Lower lobe of right lung (tissue), 2 donors: ENCODE measurements around the gene VDR. TPM values are rescaled to one million over a fixed set of nuclear protein-coding genes. Genes with fewer than 3 reads are reported as not detected.

Experiments used
- ATAC-seq, 2 donors: fragments of 200-7000 bp; cut with Tn5 transposase; one replicate each; pipeline ENCODE4 v1.9.1; 2020 to 2022; ENCODE audit warnings: mild to moderate bottlenecking in 2 of 2, moderate library complexity in 2 of 2
- DNase-seq: peaks from one replicate; pipeline ENCODE4 v3.0.0-alpha.2; 2020
- H3K27ac ChIP-seq: fragments of 200-600 bp; one replicate; pipeline ENCODE4 v1.8.0; 2022
- H3K27me3 ChIP-seq: fragments of 200-600 bp; one replicate; pipeline ENCODE4 v1.8.0; 2022; ENCODE audit warnings: low read depth
- H3K36me3 ChIP-seq: fragments of 200-600 bp; one replicate; pipeline ENCODE4 v1.8.0; 2022; ENCODE audit warnings: mild to moderate bottlenecking
- H3K4me1 ChIP-seq: fragments of 200-600 bp; one replicate; pipeline ENCODE4 v1.8.0; 2022
- H3K4me3 ChIP-seq: fragments of 200-600 bp; one replicate; pipeline ENCODE4 v1.8.0; 2022; ENCODE audit warnings: mild to moderate bottlenecking
- H3K9me3 ChIP-seq: fragments of 200-600 bp; one replicate; pipeline ENCODE4 v1.8.0; 2022
- intact Hi-C: fragments of 100-400 bp; cut with DNase I; formaldehyde crosslinking; loops from one replicate; pipeline ENCODE4 v1.11.0; 2022
- total RNA-seq: library from RNA; stranded (reverse); fragmentation: NEBNext Ultra II Directional; extraction: Animal tissue kit (Norgen Biotek cat#: 25700); gene quantifications from one replicate; pipeline ENCODE4 v1.2.1, GENCODE V29; 2021
- TF ChIP-seq, protein P1 (sequence below): fragments of 200-600 bp; IDR thresholded peaks from one replicate; pipeline ENCODE4 v1.8.0; 2022; ENCODE audit warnings: antibody characterized with exemption, mild to moderate bottlenecking
- donor health status: DM: no; HTN: yes; CAD: no; lungs with severe emphysema.

The VDR gene
- total RNA-seq, 1 donor from 2014 or later: 24.3 TPM

DNA sequence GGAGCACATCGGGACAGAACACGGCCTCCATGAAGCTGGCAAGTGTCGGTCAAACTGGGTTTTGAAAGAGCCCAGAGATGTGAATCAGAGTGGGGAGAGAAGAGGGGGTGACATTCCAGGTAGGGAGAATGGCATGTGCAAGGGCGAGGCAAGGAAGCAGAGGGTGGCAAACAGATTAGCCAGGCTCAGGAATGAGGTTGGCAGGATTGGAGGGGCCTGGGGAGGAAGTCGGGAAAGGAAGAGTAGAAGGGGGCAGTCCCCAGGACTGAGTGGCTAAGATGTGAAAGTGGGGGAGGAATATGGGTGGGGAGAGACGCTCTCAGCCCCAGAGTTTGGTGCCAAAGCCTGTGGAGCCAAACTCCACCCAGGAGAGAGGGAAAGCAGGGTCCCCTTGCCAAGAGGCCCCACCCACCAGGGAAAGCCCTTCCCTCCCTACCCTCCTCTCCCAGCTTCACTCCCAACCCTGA lies 79.6 kb downstream of the VDR start:
- TF ChIP-seq, protein P1, sequence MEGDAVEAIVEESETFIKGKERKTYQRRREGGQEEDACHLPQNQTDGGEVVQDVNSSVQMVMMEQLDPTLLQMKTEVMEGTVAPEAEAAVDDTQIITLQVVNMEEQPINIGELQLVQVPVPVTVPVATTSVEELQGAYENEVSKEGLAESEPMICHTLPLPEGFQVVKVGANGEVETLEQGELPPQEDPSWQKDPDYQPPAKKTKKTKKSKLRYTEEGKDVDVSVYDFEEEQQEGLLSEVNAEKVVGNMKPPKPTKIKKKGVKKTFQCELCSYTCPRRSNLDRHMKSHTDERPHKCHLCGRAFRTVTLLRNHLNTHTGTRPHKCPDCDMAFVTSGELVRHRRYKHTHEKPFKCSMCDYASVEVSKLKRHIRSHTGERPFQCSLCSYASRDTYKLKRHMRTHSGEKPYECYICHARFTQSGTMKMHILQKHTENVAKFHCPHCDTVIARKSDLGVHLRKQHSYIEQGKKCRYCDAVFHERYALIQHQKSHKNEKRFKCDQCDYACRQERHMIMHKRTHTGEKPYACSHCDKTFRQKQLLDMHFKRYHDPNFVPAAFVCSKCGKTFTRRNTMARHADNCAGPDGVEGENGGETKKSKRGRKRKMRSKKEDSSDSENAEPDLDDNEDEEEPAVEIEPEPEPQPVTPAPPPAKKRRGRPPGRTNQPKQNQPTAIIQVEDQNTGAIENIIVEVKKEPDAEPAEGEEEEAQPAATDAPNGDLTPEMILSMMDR: no peak
- Histone ChIP-seq H3K4me1 (peaks cover 98% of the 10 kb centered on the region), H3K9me3 (no peaks in the 10 kb centered on the region), H3K27ac (peak overlapping the region; percentile 97), H3K4me3 (no peak overlapping the region), H3K36me3 (no peaks in the 10 kb centered on the region), H3K27me3 (no peaks in the 10 kb centered on the region)
- ATAC-seq: peak; percentile 77 to 87
- DNase-seq: peak; percentile 78
- intact Hi-C loops: no loop called here

DNA sequence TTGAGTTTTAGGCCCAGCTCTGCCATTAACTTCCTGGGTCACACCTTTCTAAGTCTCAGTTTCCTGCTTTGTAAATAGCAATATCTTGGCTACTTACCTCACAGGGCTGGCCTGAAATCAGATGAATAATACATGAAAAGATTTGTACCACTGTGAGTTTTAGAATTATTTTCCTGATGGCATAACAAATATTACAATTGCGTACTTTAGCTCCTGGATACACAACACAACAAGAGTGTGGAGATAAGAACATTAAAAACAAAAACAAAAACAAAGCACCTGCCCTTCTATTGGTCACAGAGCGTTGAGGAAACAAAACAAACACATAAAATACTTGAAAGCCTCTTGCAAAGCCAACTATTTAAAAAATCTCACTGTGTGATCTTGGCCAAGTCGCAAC lies 80.2 kb downstream of the VDR start:
- Histone ChIP-seq H3K4me3 (no peak overlapping the region), H3K4me1 (peaks cover 93% of the 10 kb centered on the region), H3K9me3 (no peaks in the 10 kb centered on the region), H3K27me3 (no peaks in the 10 kb centered on the region), H3K36me3 (no peaks in the 10 kb centered on the region), H3K27ac (peak overlapping the region; percentile 97)
- TF ChIP-seq, protein P1: no peak
- ATAC-seq (peak in 1 of 2 donors; percentile 18), DNase-seq (no peak)
- intact Hi-C loops: no loop called here

DNA sequence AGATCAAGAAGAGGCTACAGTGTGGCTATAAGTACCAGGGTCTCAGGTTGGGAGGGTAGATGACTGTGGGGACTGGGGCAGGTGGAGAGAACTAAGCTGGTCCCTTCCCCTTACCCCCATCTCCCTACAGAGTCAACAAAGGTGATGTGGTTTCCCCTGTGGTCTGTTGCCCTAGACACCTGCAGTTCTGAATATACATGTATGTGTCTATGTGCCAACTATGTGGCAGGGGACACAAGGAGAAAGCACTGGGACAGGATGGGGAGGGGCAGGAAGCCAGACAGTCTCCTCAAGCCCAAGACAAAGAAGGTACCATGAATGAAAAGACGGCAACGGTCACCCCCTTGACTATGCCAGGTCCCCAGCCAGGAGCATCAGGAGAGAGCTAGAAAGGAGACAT lies 80.6 kb downstream of the VDR start:
- Histone ChIP-seq H3K36me3 (no peaks in the 10 kb centered on the region), H3K9me3 (no peaks in the 10 kb centered on the region), H3K27ac (peak overlapping the region; percentile 97), H3K4me3 (no peak overlapping the region), H3K4me1 (peaks cover 89% of the 10 kb centered on the region), H3K27me3 (no peaks in the 10 kb centered on the region)
- ATAC-seq: no peak
- TF ChIP-seq, protein P1: no peak
- no peak for DNase-seq
- intact Hi-C loops: no loop called here

DNA sequence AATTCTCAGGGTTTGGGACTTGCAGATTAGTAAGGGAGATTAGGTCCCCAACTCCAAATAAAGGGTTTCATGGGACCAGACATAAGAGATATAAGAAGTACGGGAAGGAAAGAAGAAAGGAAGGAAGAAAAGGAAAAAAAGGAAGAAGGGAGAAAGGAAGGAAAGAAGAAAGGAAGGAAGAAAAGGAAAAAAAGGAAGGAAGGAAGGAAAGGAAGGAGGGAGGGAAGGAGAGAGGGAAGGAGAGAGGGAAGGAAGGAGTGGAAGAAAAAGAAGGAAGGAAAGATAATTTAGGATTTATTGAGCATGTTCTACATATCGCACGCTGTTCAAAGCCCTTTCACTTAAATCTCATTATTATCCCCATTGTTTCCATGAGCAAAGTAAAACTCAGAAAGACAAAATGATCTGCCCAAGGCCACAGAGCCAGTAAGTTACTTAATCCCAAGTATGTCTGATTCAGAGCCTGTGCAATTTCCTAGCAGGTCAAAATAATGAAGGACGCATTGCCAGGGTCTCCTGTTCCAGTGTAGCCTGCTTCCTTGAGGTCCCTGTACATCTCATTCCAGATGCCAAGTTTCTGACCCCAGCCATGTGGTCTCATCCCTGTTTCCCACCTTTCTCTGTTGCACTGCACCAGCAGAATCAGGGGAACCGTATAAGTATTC lies 81.2 kb downstream of the VDR start:
- H3K4me1 ChIP-seq: peaks cover 85% of the 10 kb centered on the region
- H3K36me3 ChIP-seq: no peaks in the 10 kb centered on the region
- H3K27me3 ChIP-seq: no peaks in the 10 kb centered on the region
- TF ChIP-seq, protein P1: no peak
- no peak overlapping the region for H3K4me3 ChIP-seq
- intact Hi-C loops: no loop called here
- peak overlapping the region; percentile 97 for H3K27ac ChIP-seq
- ATAC-seq (no peak), DNase-seq (no peak)
- H3K9me3 ChIP-seq: no peaks in the 10 kb centered on the region

DNA sequence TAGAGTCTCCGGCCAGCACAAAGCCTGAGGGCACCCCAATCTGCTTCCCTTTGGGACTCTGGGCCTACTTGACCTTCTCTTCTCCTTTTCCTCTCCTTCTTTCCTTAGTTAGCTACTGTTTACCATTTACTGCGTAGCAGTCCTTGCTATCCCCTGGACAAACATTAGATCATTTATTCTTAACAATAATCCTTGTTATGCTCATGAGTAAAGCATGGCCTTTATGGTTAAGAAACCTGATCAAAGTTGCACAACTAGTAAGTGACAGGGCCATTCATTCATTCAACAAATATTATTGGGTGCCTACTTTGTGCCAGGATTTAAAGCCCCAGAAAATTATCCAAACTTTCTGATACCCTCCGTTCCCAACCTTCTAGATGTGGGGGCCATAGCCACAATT lies 81.9 kb downstream of the VDR start:
- TF ChIP-seq, protein P1: no peak
- no peak overlapping the region for H3K4me3 ChIP-seq
- no peaks in the 10 kb centered on the region for H3K9me3 ChIP-seq
- H3K27ac ChIP-seq: peak overlapping the region; percentile 97
- intact Hi-C loops: no loop called here
- H3K27me3 ChIP-seq: no peaks in the 10 kb centered on the region
- ATAC-seq (no peak), DNase-seq (no peak)
- no peaks in the 10 kb centered on the region for H3K36me3 ChIP-seq
- H3K4me1 ChIP-seq: peaks cover 85% of the 10 kb centered on the region
